Fibroblast of gingiva (primary cell): ENCODE results near the gene EXOC4.
A peak's percentile ranks its signal among the peaks of the same experiment; 100 is the strongest.
"Not testable (repeated sequence)": the region's sequence is repeated elsewhere in the genome, so short reads cannot be mapped to it uniquely, and the experiment has no call there.

ENCODE experiments used
- DNase-seq: peaks from one replicate; pipeline ENCODE4 v3.0.0-alpha.2; 2011; ENCODE audit warnings: low read depth

Gene EXOC4

GRCh38 chr7:133985300-133985699 lies 732.4 kb downstream of the EXOC4 start:
- no peak for DNase-seq

DNA sequence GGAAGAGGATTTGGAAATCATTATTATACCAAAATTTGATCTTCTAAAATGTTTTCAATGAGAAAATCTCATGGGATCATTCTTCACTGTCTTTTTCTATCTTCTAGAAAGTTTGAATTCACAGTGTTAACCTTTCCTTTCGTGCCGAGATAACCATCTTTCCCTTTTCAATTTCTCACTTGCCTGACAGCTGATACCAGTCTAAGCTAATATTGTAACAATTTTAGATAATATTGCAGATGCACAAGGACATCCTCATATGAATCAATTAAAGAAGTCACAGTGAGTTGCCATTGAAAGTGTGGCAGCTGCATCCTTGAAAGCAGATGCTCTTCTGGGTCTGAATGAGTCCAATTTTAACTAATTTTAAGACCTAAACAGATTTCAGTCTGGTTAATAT lies 734.7 kb downstream of the EXOC4 start:
- no peak for DNase-seq

DNA sequence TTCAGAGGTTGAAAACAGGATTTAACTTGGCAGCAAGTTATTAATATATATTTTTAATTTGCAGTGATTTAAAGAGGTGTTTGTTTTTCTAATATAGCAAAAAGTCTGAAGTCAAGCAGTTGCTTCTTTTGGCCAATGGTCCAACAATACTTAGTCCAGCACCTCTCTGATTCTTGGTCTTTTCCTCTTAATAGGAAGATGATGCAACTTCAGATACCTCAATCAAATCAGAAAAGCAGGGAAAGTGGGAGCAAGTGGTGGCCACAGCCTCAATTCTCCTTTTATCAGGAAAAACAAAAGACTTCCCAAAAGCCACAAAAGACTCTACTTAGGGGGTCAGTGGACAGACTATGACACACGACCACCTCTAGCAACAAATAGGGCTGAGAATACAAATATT lies 740.7 kb downstream of the EXOC4 start:
- no peak for DNase-seq

DNA sequence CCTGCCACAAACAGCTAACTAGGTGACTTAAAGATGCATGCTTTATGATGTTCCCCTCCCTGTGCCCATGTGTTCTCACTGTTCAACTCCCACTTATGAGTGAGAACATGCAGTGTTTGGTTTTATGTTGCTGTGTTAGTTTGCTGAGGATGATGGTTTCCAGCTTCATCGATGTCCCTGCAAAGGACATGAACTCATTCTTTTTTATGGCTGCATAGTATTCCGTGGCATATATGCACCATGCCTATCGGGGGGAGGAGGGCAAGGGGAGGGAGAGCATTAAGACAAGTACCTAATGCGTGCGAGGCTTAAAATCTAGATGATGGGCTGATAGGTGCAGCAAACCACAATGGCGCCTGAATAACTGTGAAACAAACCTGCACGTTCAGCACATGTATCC lies 741.2 kb downstream of the EXOC4 start:
- not testable (repeated sequence) for DNase-seq

DNA sequence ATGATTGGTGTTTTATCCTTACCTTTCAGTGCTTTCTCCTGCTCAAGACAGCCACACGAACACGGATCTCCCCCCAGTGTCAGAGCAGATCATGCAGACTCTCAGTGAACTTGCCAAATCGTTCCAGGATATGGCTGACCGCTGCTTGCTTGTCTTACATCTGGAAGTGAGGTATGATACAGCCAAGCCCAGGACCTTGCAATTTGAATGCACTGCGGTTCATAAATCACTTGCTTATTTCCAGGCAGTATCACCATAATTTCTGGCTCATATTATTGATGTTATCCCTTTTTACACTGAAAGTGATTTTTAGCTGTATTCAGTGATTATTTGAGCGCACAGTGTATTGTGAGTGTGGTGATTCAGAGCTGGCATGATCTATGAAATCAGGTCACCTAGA lies 744.6 kb downstream of the EXOC4 start:
- DNase-seq, result no peak

- no peak for DNase-seq
These were observed 746.3 kb downstream of the EXOC4 start for GRCh38 chr7:133999178-133999577.

- no peak for DNase-seq
These were observed 752.1 kb downstream of the EXOC4 start for GRCh38 chr7:134004829-134005505.

GRCh38 chr7:134009314-134010110 lies 756.6 kb downstream of the EXOC4 start:
- DNase-seq, result no peak

GRCh38 chr7:134013249-134013648 lies 760.4 kb downstream of the EXOC4 start:
- DNase-seq, result no peak

- DNase-seq, result no peak
These were observed 762.1 kb downstream of the EXOC4 start for GRCh38 chr7:134014935-134015334.

- DNase-seq, result peak; percentile 7
These were observed 763.5 kb downstream of the EXOC4 start for GRCh38 chr7:134016223-134016941.

DNA sequence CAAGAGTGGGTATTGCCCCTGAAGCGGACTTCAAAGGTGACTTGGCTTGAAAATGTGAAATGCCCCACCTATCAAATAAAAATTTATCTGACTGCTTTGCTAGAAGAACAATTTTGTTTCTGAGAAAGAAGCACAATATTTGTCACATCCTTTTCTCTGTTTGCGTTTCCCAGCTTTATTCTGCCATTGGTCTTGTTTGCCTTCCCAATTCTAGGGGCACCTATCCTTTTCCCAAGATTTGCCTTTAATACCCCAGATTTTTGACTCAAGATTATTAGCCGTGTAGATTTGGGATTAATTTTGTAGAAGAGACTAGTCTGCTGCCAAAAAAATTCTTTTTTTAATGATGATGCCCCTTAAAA lies 764.0 kb downstream of the EXOC4 start:
- no peak for DNase-seq

GRCh38 chr7:134018306-134018705 lies 765.4 kb downstream of the EXOC4 start:
- DNase-seq, result no peak

DNA sequence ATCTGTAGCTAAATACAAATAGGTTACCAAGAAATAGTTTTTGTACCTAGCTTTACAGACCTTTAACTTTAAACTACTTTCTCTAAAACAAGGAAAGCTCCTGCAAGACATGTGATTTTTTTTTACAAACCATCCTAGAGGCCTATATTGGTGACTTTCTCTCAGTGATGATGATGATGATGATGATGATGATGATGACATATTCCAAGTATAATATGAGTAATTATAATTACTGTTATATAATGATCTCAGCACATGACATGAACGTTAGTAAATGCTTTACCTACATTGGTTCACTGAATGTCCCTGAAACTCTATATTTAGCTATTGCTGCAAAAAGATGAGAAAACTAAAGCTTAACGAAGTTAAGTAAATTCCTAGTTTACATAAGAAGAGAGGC lies 766.4 kb downstream of the EXOC4 start:
- no peak for DNase-seq

DNA sequence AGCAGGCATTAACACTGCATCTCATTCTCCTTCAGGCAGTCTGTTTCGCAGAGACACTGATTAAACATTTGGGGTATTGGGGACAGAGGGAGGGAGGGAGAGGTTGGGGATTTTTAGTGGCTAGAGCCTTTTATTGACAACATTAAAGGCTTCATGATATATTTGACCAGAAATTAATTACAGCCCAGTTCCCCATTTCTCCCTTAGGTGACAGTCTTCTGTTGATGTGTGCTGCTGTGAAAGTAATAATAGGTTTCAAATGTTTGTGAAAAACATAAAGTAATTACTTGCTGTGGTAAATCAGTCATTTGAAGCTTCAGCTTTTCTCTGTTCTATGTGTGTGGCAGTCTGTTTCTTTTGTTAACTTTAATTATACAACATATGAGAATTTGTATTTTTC lies 769.0 kb downstream of the EXOC4 start:
- DNase-seq, result no peak

- DNase-seq, result no peak
These were observed 769.5 kb downstream of the EXOC4 start for GRCh38 chr7:134022286-134022911.

DNA sequence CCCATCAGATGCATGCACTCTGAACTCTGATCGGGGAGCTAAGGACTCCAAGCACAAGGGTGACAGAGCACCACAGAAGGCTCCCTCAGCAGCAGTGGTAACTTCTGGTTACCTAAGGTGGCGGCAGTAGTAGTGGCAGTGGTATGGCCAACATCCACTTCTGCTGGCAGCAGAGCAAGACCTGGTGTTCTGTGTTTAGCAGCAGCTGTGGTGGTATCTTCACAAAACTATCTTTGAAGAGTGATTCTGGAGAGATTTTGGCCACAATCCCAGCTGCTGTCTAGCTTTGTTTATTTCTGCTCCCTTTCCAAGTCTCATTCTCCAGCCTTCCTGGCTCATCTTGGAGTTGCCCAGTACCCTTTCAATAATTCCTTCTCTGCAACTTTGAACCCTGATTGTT lies 771.9 kb downstream of the EXOC4 start:
- no peak for DNase-seq

- DNase-seq, result no peak
These were observed 776.0 kb downstream of the EXOC4 start for GRCh38 chr7:134028853-134029252.

GRCh38 chr7:134029743-134030142 lies 776.9 kb downstream of the EXOC4 start:
- no peak for DNase-seq

DNA sequence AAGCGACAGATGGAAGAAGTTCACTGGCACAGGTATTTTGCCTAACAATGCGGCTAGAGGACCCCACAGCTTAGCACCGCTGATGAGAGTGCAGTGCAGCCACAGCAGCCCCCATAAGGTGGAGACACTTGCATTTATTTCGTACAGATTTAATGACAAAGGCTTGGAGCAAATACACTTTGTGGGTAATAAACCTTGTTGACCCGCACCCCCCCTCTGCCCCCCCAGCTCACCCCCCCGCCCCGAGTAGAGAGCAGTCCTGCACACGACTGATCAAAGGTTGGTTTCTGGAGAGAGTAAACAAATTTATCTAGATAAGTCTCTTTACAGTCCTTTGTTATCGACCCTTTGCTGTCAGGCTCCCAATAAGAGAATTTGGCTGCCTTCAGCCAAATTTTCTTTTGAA lies 777.6 kb downstream of the EXOC4 start:
- no peak for DNase-seq

GRCh38 chr7:134031835-134032617 lies 779.1 kb downstream of the EXOC4 start:
- DNase-seq, result no peak

- no peak for DNase-seq
These were observed 781.8 kb downstream of the EXOC4 start for GRCh38 chr7:134034652-134035051.
